PC-3 (cell line): Measurements from ENCODE around the gene REC114. TPM values are rescaled to one million over a fixed set of nuclear protein-coding genes. Genes with fewer than 3 reads are reported as not detected.

ENCODE experiments used
- ATAC-seq: fragments of 200-7000 bp; cut with Tn5 transposase; 2 replicates; pipeline ENCODE4 v1.9.1; 2020; ENCODE audit warnings: mild to moderate bottlenecking, moderate library complexity
- BruUV-seq: library from RNA; stranded (reverse); fragments of 400-500 nt; replicated peaks from 2 replicates; lab custom pipeline; 2021; lab: Mats Ljungman, UMichigan
- CTCF ChIA-PET: fragments of 300-600 bp; sonication (Branson Sonifier 250); formaldehyde crosslinking; loops from one replicate; lab custom pipeline; 2022; ENCODE audit warnings: antibody characterized with exemption; lab: Charles Lee
- POLR2A ChIA-PET: fragments of 300-600 bp; sonication (Branson Sonifier 250); formaldehyde crosslinking; loops from one replicate; lab custom pipeline; 2022; ENCODE audit warnings: antibody characterized with exemption; ENCODE audit not compliant: unreplicated experiment; lab: Charles Lee
- DNase-seq: peaks from one replicate; pipeline ENCODE4 v3.0.0-alpha.2; 2015
- H2AFZ ChIP-seq: fragments of 300-600 bp; sonication (generic); 2 replicates; pipeline ENCODE4 v1.6.0; 2016; ENCODE audit warnings: antibody characterized with exemption, low read length
- H3F3A ChIP-seq: fragments of 300-600 bp; sonication (generic); one replicate; pipeline ENCODE4 v1.6.0; 2017; ENCODE audit warnings: antibody characterized with exemption, low read length, control low read depth, mild to moderate bottlenecking; ENCODE audit not compliant: unreplicated experiment
- H3K27ac ChIP-seq: fragments of 300-600 bp; sonication (generic); 2 replicates; pipeline ENCODE4 v1.5.1; 2016; ENCODE audit warnings: mild to moderate bottlenecking, low read length
- H3K27me3 ChIP-seq: fragments of 300-600 bp; sonication (generic); 2 replicates; pipeline ENCODE4 v1.6.1; 2016; ENCODE audit warnings: low read length, mixed read lengths
- H3K36me3 ChIP-seq: fragments of 300-600 bp; sonication (generic); 2 replicates; pipeline ENCODE4 v1.6.1; 2016; ENCODE audit warnings: low read depth, mixed run types, low read length, mixed read lengths
- H3K4me1 ChIP-seq: fragments of 300-600 bp; sonication (generic); 2 replicates; pipeline ENCODE4 v1.5.1; 2016; ENCODE audit warnings: low read length; ENCODE audit not compliant: insufficient read depth
- H3K4me2 ChIP-seq: fragments of 300-600 bp; sonication (generic); 2 replicates; pipeline ENCODE4 v1.6.0; 2016; ENCODE audit warnings: low read length
- H3K4me3 ChIP-seq: fragments of 300-600 bp; sonication (generic); 2 replicates; pipeline ENCODE4 v1.5.1; 2016; ENCODE audit warnings: mild to moderate bottlenecking, low read length, mixed read lengths
- H3K79me2 ChIP-seq: fragments of 300-600 bp; sonication (generic); 2 replicates; pipeline ENCODE4 v1.6.1; 2017; ENCODE audit warnings: low read length, mixed read lengths
- H3K9ac ChIP-seq: fragments of 300-600 bp; sonication (generic); 2 replicates; pipeline ENCODE4 v1.6.0; 2016; ENCODE audit warnings: mild to moderate bottlenecking, low read length
- H3K9me2 ChIP-seq: fragments of 300-600 bp; sonication (generic); replicated peaks from 2 replicates; pipeline ENCODE4 v1.6.1; 2016; ENCODE audit warnings: mixed run types, low read length, mixed read lengths
- H3K9me3 ChIP-seq: fragments of 300-600 bp; sonication (generic); 2 replicates; pipeline ENCODE4 v1.6.1; 2016; ENCODE audit warnings: low read length, mixed read lengths
- H4K20me1 ChIP-seq: fragments of 300-600 bp; sonication (generic); 2 replicates; pipeline ENCODE4 v1.6.1; 2016; ENCODE audit warnings: low read length, mixed read lengths
- CTCF ChIP-seq: fragments of 300-600 bp; sonication (generic); conservative IDR thresholded peaks from 2 replicates; pipeline ENCODE4 v1.5.1; 2017; ENCODE audit warnings: antibody characterized with exemption, low read depth, mild to moderate bottlenecking, low read length
- EZH2 ChIP-seq: fragments of 300-600 bp; sonication (generic); IDR thresholded peaks from one replicate; pipeline ENCODE4 v1.6.1; 2017; ENCODE audit warnings: antibody characterized with exemption, mild to moderate bottlenecking, low read length; ENCODE audit not compliant: unreplicated experiment
- EZH2phosphoT487 ChIP-seq: fragments of 300-600 bp; sonication (generic); IDR thresholded peaks from 2 replicates; pipeline ENCODE4 v1.6.1; 2018; ENCODE audit warnings: mild to moderate bottlenecking, antibody characterized with exemption, low read length, borderline replicate concordance
- intact Hi-C: fragments of 100-400 bp; cut with micrococcal nuclease; formaldehyde crosslinking; loops from 2 replicates; pipeline ENCODE4 v1.9.0; 2023
- total RNA-seq: library from RNA; depleted of rRNA; stranded (reverse); fragments of >200 nt; gene quantifications from 2 replicates; pipeline ENCODE4 v1.2.3, GENCODE V29; 2014

The REC114 gene
- total RNA-seq, 1 experiment from 2014 or later, result not detected

- Histone ChIP-seq H2AFZ (no peak overlapping the region), H3K9me3 (no peaks in the 10 kb centered on the region), H3K79me2 (no peaks in the 10 kb centered on the region), H3K4me2 (no peak overlapping the region), H3K27me3 (no peaks in the 10 kb centered on the region), H3F3A (no peaks in the 10 kb centered on the region), H3K4me3 (no peak overlapping the region), H3K4me1 (no peaks in the 10 kb centered on the region), H3K9me2 (no peaks in the 10 kb centered on the region), H3K27ac (no peak overlapping the region), H4K20me1 (no peaks in the 10 kb centered on the region), H3K36me3 (peaks cover 30% of the 10 kb centered on the region; the same call in 1 of the 2 replicates), H3K9ac (no peak overlapping the region)
- intact Hi-C loops, result no loop called here
- ChIA-PET POLR2A (no interaction called here), CTCF (no interaction called here)
- no peak for TF ChIP-seq EZH2
- TF ChIP-seq EZH2phosphoT487, result no peak
- TF ChIP-seq CTCF, result no peak
- no peak for DNase-seq
- BruUV-seq, result no TSS peak
- ATAC-seq, result no peak
Measured at GRCh38 chr15:73570355-73571032, 127.5 kb downstream of the REC114 start.

GRCh38 chr15:73571346-73571745 is 128.4 kb downstream of the REC114 start:
- H3K9me2 ChIP-seq, result no peaks in the 10 kb centered on the region
- H2AFZ ChIP-seq, result no peak overlapping the region
- POLR2A ChIA-PET, result no interaction called here
- H3K27me3 ChIP-seq, result no peaks in the 10 kb centered on the region
- H3K27ac ChIP-seq, result no peak overlapping the region
- H4K20me1 ChIP-seq, result no peaks in the 10 kb centered on the region
- intact Hi-C loops, result no loop called here
- CTCF ChIA-PET, result no interaction called here
- no peak for ATAC-seq
- H3F3A ChIP-seq, result no peaks in the 10 kb centered on the region
- H3K4me1 ChIP-seq, result no peaks in the 10 kb centered on the region
- no peak for TF ChIP-seq CTCF
- TF ChIP-seq EZH2phosphoT487, result no peak
- TF ChIP-seq EZH2, result no peak
- no peak overlapping the region for H3K9ac ChIP-seq
- no peak overlapping the region for H3K4me3 ChIP-seq
- H3K9me3 ChIP-seq, result no peaks in the 10 kb centered on the region
- DNase-seq, result no peak
- no peak overlapping the region for H3K4me2 ChIP-seq
- H3K36me3 ChIP-seq, result peaks cover 34% of the 10 kb centered on the region; the same call in 1 of the 2 replicates
- H3K79me2 ChIP-seq, result no peaks in the 10 kb centered on the region
- BruUV-seq, result no TSS peak

GRCh38 chr15:73572296-73572695 is 129.3 kb downstream of the REC114 start:
- Histone ChIP-seq H3K27me3 (no peaks in the 10 kb centered on the region), H3K9me2 (no peaks in the 10 kb centered on the region), H3K9me3 (no peaks in the 10 kb centered on the region), H3F3A (no peaks in the 10 kb centered on the region), H3K27ac (no peak overlapping the region), H3K4me2 (no peak overlapping the region), H3K4me3 (no peak overlapping the region), H3K9ac (no peak overlapping the region), H3K4me1 (no peaks in the 10 kb centered on the region), H2AFZ (no peak overlapping the region), H3K36me3 (peaks cover 33% of the 10 kb centered on the region), H4K20me1 (no peaks in the 10 kb centered on the region), H3K79me2 (no peaks in the 10 kb centered on the region)
- no peak for TF ChIP-seq EZH2
- no peak for TF ChIP-seq EZH2phosphoT487
- no peak for TF ChIP-seq CTCF
- BruUV-seq, result no TSS peak
- ATAC-seq (no peak), DNase-seq (no peak)
- intact Hi-C loops, result no loop called here
- ChIA-PET POLR2A (no interaction called here), CTCF (no interaction called here)
